GM12878 (cell line): ENCODE results near the gene SSC4D. TPM values are rescaled to one million over a fixed set of nuclear protein-coding genes. Genes with fewer than 3 reads are reported as not detected.

Experiments
- ATAC-seq: fragments of 200-7000 bp; cut with Tn5 transposase; 3 replicates; pipeline ENCODE4 v1.9.1; 2020; ENCODE audit warnings: mild to moderate bottlenecking, moderate library complexity
- BruUV-seq: library from RNA; stranded (reverse); fragments of 400-500 nt; replicated peaks from 2 replicates; lab custom pipeline; 2021; lab: Mats Ljungman, UMichigan
- CTCF ChIA-PET: fragments of 300-600 bp; sonication (Branson Sonifier 250); formaldehyde crosslinking; extraction: SDS; loops from one replicate; lab custom pipeline; 2021; ENCODE audit warnings: inconsistent platforms; lab: Yijun Ruan, JAX
- POLR2A ChIA-PET: fragments of 350-600 bp; formaldehyde crosslinking; extraction: SDS; loops from one replicate; lab custom pipeline; 2021; ENCODE audit warnings: inconsistent platforms; lab: Charles Lee
- RAD21 ChIA-PET: fragments of 300-600 bp; sonication (Branson Sonifier 250); formaldehyde crosslinking; loops from one replicate; lab custom pipeline; 2023; ENCODE audit warnings: antibody characterized with exemption; ENCODE audit not compliant: unreplicated experiment; lab: Charles Lee
- SMC1A ChIA-PET: fragments of 300-600 bp; sonication (Branson Sonifier 250); formaldehyde crosslinking; loops from one replicate; lab custom pipeline; 2023; ENCODE audit not compliant: unreplicated experiment, uncharacterized antibody; lab: Charles Lee
- DNase-seq: peaks from one replicate; pipeline ENCODE4 v3.0.0-alpha.2; 2011; ENCODE audit warnings: low read depth, low spot score
- FAIRE-seq: peaks from 3 replicates; lab custom pipeline; 2011; peaks lifted over from hg19 to GRCh38; lab: Jason Lieb, UNC
- H2AFZ ChIP-seq: 2 replicates; pipeline ENCODE4 v1.6.0; 2011; ENCODE audit warnings: low read depth, low read length, control low read depth; ENCODE audit not compliant: control insufficient read depth
- H3K27ac ChIP-seq: 2 replicates; pipeline ENCODE4 v1.5.1; 2011; ENCODE audit warnings: control low read depth; ENCODE audit not compliant: control insufficient read depth, insufficient read depth
- H3K27me3 ChIP-seq, 2 experiments: replicated peaks in 1 of 2; 2 replicates each; pipeline versions ENCODE4 v1.6.0 to v1.6.1; 2011; ENCODE audit warnings: low read length in 1 of 2; ENCODE audit not compliant: control insufficient read depth in 2 of 2, insufficient read depth in 2 of 2
- H3K36me3 ChIP-seq, 2 experiments: 2 replicates each; pipeline ENCODE4 v1.5.1; 2011; ENCODE audit warnings: low read length in 1 of 2; ENCODE audit not compliant: control insufficient read depth in 2 of 2, insufficient read depth in 2 of 2
- H3K4me1 ChIP-seq: 2 replicates; pipeline ENCODE4 v1.6.1; 2011; ENCODE audit warnings: mild to moderate bottlenecking, low read length, moderate library complexity, mixed read lengths; ENCODE audit not compliant: control insufficient read depth, insufficient read depth
- H3K4me2 ChIP-seq: 2 replicates; pipeline ENCODE4 v1.6.0; 2011; ENCODE audit warnings: control low read depth; ENCODE audit not compliant: control insufficient read depth, insufficient read depth
- H3K4me3 ChIP-seq: fragments of 200-600 bp; sonication (generic); 2 replicates; pipeline ENCODE4 v1.5.1; 2016
- H3K79me2 ChIP-seq: 2 replicates; pipeline ENCODE4 v1.6.0; 2011; ENCODE audit warnings: low read length; ENCODE audit not compliant: control insufficient read depth, insufficient read depth
- H3K9ac ChIP-seq: 2 replicates; pipeline ENCODE4 v1.8.0; 2011; ENCODE audit warnings: low read length, control low read depth, mixed read lengths; ENCODE audit not compliant: control insufficient read depth, insufficient read depth
- H3K9me3 ChIP-seq: replicated peaks from 3 replicates; pipeline ENCODE4 v1.5.1; 2011; ENCODE audit warnings: mild to moderate bottlenecking, low read length; ENCODE audit not compliant: control insufficient read depth, insufficient read depth
- H4K20me1 ChIP-seq: 2 replicates; pipeline ENCODE4 v1.6.0; 2011; ENCODE audit not compliant: control insufficient read depth, insufficient read depth
- CBX5 ChIP-seq: sonication (generic); IDR thresholded peaks from 2 replicates; pipeline ENCODE4 v1.6.1; 2016; ENCODE audit warnings: low read depth, moderate library complexity, mild to moderate bottlenecking, inconsistent platforms
- DPF2 ChIP-seq: fragments of 450-650 bp; IDR thresholded peaks from 2 replicates; pipeline ENCODE4 v1.6.1; 2017; ENCODE audit warnings: mild to moderate bottlenecking
- E2F8 ChIP-seq: fragments of 450-650 bp; IDR thresholded peaks from 2 replicates; pipeline ENCODE4 v1.6.1; 2018; ENCODE audit warnings: mild to moderate bottlenecking, low read depth, moderate library complexity; ENCODE audit not compliant: partially characterized antibody
- FOXK2 ChIP-seq: fragments of 450-650 bp; IDR thresholded peaks from 2 replicates; pipeline ENCODE4 v1.6.1; 2017; ENCODE audit warnings: mild to moderate bottlenecking, moderate library complexity
- IRF3 ChIP-seq: fragments of 450-650 bp; IDR thresholded peaks from 2 replicates; pipeline ENCODE4 v1.6.1; 2014; ENCODE audit warnings: mild to moderate bottlenecking
- JUNB ChIP-seq: IDR thresholded peaks from 2 replicates; pipeline ENCODE4 v1.6.1; 2016; ENCODE audit warnings: antibody characterized with exemption, mild to moderate bottlenecking
- KDM1A ChIP-seq: fragments of 200-600 bp; sonication (generic); IDR thresholded peaks from 2 replicates; pipeline ENCODE4 v1.6.1; 2016; ENCODE audit warnings: borderline replicate concordance
- KLF5 ChIP-seq: fragments of 450-650 bp; IDR thresholded peaks from 2 replicates; pipeline ENCODE4 v1.6.1; 2014; ENCODE audit warnings: mild to moderate bottlenecking; ENCODE audit not compliant: partially characterized antibody
- NFXL1 ChIP-seq: fragments of 450-650 bp; IDR thresholded peaks from 2 replicates; pipeline ENCODE4 v1.6.1; 2017; ENCODE audit warnings: antibody characterized with exemption, mild to moderate bottlenecking, borderline replicate concordance
- POLR2A ChIP-seq: IDR thresholded peaks from 2 replicates; pipeline ENCODE4 v1.6.1; 2011; ENCODE audit warnings: low read depth, mild to moderate bottlenecking, low read length
- POLR2AphosphoS2 ChIP-seq: IDR thresholded peaks from 2 replicates; pipeline ENCODE4 v1.6.1; 2011; ENCODE audit warnings: low read depth, mild to moderate bottlenecking, low read length, improper control_type of control experiment, moderate library complexity
- STAT1 ChIP-seq: fragments of 450-650 bp; conservative IDR thresholded peaks from 2 replicates; pipeline ENCODE4 v1.6.1; 2014; ENCODE audit warnings: antibody characterized with exemption, mild to moderate bottlenecking
- TAF1 ChIP-seq: IDR thresholded peaks from 2 replicates; pipeline ENCODE4 v1.6.1; 2011; ENCODE audit warnings: mild to moderate bottlenecking, low read depth, low read length, borderline replicate concordance
- WGBS: methylation state at CpG from one replicate; pipeline ENCODE4 v1.1.6; 2016; ENCODE audit warnings: low lambda C conversion rate; ENCODE audit not compliant: insufficient replicate concordance, insufficient coverage; ENCODE audit errors: missing lambda C conversion rate; 5-methylcytosine and 5-hydroxymethylcytosine counted together
- in situ Hi-C: fragments of 300-500 bp; cut with MboI; formaldehyde crosslinking; loops from 9 replicates; pipeline ENCODE4 v1.14.3; 2018; ENCODE audit warnings: mixed read lengths
- intact Hi-C: fragments of 100-400 bp; cut with micrococcal nuclease; formaldehyde crosslinking; loops from one replicate; pipeline ENCODE4 v1.14.2; 2022; ENCODE audit not compliant: unreplicated experiment
- polyA plus RNA-seq, 11 experiments: library from polyadenylated mRNA; depleted of rRNA in 4 of 11; unstranded in 6 of 11; stranded (reverse) in 5 of 11; fragments of >200 nt; fragmentation: Nextera tagmentation in 4 of 11; fragmentation: Illumina TruSeq in 1 of 11; extraction: Ambion mirVana in 4 of 11; extraction: Trizol in 1 of 11; gene quantifications; 1 replicate in 1 of 11; 2 replicates in 10 of 11; pipeline versions ENCODE4 v1.2.1 to v1.2.3, GENCODE V29; 2011 to 2016; ENCODE audit warnings: inconsistent platforms in 2 of 11, missing spikeins in 2 of 11, low read depth in 1 of 11
- total RNA-seq, 4 experiments: library from RNA; depleted of rRNA in 3 of 4; stranded (reverse); fragments of >200 nt in 3 of 4; fragmentation: Illumina TruSeq in 1 of 4; extraction: Trizol in 1 of 4; gene quantifications; 2 replicates each; pipeline versions ENCODE4 v1.2.1 to v1.2.3, GENCODE V29; 2013 to 2021
- TF ChIP-seq, protein P1 (sequence below): fragments of 450-650 bp; IDR thresholded peaks from 2 replicates; pipeline ENCODE4 v1.6.1; 2017; ENCODE audit warnings: borderline replicate concordance
- TF ChIP-seq, protein P2 (sequence below): IDR thresholded peaks from 2 replicates; pipeline ENCODE4 v1.6.1; 2012; ENCODE audit warnings: mild to moderate bottlenecking, low read depth, low read length

The SSC4D gene
- total and polyA plus RNA-seq, 10 of the 15 experiments (the other 5 are each of a cell fraction or from before 2014, with no cell fraction given): 0.08 to 0.79 (median 0.25) TPM; not detected in 1

DNA sequence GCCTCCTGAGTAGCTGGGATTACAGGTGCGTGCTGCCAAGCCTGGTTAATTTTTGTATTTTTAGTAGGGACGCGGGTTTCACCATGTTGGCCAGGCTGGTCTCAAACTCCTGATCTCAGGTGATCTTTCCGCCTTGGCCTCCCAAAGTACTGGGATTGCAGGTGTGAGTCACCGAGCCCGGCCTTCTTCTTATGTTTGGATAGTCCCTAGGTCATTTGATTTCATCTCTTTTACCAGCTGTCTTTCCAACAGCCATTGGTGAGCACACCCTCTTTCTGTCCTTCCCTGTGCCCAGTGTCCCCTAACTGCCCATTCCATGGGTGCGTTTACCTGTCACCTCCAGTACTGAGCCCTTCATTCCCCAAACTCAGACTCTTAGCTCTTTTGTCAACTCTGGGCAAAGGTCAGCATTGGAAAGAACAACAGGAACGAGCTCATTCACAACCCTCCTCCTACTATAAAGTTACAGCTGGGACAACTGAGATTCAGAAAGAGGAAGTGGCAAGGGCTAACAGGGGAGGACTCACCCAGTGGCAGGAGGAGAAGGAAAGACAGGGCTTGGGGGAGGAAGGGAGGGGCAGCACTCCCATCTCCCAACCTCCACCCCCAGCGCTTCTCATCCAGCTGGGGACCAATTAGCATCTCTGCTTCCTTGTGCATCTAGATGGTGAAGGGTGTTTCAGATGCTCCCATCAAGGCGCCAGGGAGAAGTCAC lies 5.6 kb downstream of the SSC4D start:
- Histone ChIP-seq H3K4me1 (peaks cover 7% of the 10 kb centered on the region), H3K4me3 (no peak overlapping the region), H3K27me3 (no peaks in the 10 kb centered on the region), H3K36me3 (no peaks in the 10 kb centered on the region), H3K27ac (no peak overlapping the region), H4K20me1 (no peaks in the 10 kb centered on the region), H2AFZ (no peak overlapping the region), H3K79me2 (no peaks in the 10 kb centered on the region), H3K9ac (no peak overlapping the region), H3K4me2 (0 out of 2 replicates have a peak overlapping the region, but pooled peaks have one; percentile 59), H3K9me3 (no peaks in the 10 kb centered on the region)
- 64% methylated on average over 10 of the region's 10 CpGs for WGBS
- peak; percentile 82 for ATAC-seq
- ChIA-PET SMC1A (interaction anchor here (1.1 kb wide), 1 partner anchor 10 kb away, joined by 3 read pairs; no protein-coding TSS in a partner anchor), RAD21 (no interaction called here), CTCF (no interaction called here), POLR2A (interaction anchor here (1.1 kb wide), 1 partner anchor 12 kb away, joined by 5 read pairs; no protein-coding TSS in a partner anchor)
- peak; percentile 59 for FAIRE-seq
- in situ Hi-C loops (no loop called here), intact Hi-C loops (no loop called here)
- DNase-seq: no peak
- no TSS peak for BruUV-seq
- TF ChIP-seq, protein P1, sequence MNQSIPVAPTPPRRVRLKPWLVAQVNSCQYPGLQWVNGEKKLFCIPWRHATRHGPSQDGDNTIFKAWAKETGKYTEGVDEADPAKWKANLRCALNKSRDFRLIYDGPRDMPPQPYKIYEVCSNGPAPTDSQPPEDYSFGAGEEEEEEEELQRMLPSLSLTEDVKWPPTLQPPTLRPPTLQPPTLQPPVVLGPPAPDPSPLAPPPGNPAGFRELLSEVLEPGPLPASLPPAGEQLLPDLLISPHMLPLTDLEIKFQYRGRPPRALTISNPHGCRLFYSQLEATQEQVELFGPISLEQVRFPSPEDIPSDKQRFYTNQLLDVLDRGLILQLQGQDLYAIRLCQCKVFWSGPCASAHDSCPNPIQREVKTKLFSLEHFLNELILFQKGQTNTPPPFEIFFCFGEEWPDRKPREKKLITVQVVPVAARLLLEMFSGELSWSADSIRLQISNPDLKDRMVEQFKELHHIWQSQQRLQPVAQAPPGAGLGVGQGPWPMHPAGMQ: no peak
- TF ChIP-seq FOXK2 (no peak), KLF5 (no peak), STAT1 (no peak), TAF1 (no peak), POLR2A (no peak), CBX5 (no peak), KDM1A (no peak), DPF2 (0 out of 2 replicates have a peak, but pooled peaks have one; percentile 36), POLR2AphosphoS2 (no peak), E2F8 (no peak), JUNB (no peak), NFXL1 (peak; percentile 65; the same call in 1 of the 2 replicates), IRF3 (no peak)
- TF ChIP-seq, protein P2, sequence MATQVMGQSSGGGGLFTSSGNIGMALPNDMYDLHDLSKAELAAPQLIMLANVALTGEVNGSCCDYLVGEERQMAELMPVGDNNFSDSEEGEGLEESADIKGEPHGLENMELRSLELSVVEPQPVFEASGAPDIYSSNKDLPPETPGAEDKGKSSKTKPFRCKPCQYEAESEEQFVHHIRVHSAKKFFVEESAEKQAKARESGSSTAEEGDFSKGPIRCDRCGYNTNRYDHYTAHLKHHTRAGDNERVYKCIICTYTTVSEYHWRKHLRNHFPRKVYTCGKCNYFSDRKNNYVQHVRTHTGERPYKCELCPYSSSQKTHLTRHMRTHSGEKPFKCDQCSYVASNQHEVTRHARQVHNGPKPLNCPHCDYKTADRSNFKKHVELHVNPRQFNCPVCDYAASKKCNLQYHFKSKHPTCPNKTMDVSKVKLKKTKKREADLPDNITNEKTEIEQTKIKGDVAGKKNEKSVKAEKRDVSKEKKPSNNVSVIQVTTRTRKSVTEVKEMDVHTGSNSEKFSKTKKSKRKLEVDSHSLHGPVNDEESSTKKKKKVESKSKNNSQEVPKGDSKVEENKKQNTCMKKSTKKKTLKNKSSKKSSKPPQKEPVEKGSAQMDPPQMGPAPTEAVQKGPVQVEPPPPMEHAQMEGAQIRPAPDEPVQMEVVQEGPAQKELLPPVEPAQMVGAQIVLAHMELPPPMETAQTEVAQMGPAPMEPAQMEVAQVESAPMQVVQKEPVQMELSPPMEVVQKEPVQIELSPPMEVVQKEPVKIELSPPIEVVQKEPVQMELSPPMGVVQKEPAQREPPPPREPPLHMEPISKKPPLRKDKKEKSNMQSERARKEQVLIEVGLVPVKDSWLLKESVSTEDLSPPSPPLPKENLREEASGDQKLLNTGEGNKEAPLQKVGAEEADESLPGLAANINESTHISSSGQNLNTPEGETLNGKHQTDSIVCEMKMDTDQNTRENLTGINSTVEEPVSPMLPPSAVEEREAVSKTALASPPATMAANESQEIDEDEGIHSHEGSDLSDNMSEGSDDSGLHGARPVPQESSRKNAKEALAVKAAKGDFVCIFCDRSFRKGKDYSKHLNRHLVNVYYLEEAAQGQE: no peak
